Measurements from ENCODE around the gene ANKRD44.

- TF ChIP-seq CTCF (conservative IDR thresholded peaks at IDR 0.05 in 1 of 2, IDR thresholded peaks at IDR 0.05 in 1 of 2; ENCODE audit: extremely low read depth in 1 of 2, insufficient read depth in 1 of 2, low read depth in 1 of 2, low read length in 2 of 2) (no peak), EZH2 (IDR thresholded peaks at IDR 0.05; ENCODE audit: borderline replicate concordance, low read length) (no peak)
Measured at GRCh38 chr2:197284956-197285355, 25.6 kb downstream of the ANKRD44 start.

Measured in mammary epithelial cell (primary cell).